ENCODE results near the gene SCGB3A2.

GRCh38 chr5:147918101-147918685, 39.7 kb downstream of the SCGB3A2 start:
- no peak for TF ChIP-seq POLR2A (IDR thresholded peaks at IDR 0.05)
- TF ChIP-seq CTCF (IDR thresholded peaks at IDR 0.05): no peak
